ENCODE data around the gene PDE6D. TPM values are rescaled to one million over a fixed set of nuclear protein-coding genes. Genes with fewer than 3 reads are reported as not detected.
A peak's percentile ranks its signal among the peaks of the same experiment; 100 is the strongest.

PDE6D gene
- total and polyA plus RNA-seq, 2 of the 13 experiments (the other 11 are each of a cell fraction or from before 2014, with no cell fraction given), result 14.1 to 23.2 TPM

DNA sequence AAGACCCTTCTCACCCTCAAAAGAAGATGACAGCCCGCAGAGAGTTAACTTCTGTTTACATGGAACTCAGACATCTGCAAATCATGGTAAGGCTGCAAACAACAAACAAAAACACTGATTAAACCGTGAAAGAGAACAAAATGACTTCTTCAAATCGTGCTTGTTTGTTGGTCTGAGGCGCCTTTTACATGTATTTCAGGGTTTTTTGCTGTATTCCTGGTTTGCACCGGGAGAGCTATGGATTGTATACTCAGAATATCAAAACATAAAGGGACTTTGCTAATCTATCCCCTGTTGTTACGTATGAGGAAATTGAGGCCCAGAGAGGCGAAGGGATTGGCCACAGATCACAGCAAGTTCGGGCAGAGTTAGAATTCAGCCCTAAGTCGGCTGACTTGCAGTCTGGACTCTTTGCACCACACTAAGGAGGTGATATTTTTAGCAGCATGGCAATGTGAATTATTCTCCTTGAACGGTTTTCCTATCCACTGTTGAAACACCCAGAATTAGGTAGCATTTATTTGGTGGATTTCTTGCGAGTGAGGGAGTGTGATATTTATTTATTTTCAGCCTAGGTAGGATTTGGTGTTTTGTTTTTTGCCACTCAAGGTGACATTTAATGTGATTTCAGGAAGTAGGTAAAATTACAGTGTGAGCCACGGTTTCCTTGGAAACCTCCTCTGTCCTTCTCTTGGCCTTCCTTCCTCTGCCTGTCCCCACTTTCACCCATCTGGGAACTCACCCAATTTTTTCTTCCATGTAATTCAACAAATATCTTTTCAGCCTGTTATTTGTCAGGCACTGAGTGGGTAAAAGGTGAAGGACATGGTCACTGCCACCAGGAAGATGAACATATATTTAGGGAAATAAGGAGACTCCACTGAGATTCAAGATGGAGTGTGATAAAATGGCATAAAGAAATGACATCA, 980 bp upstream of the PDE6D start (continued):
- TF ChIP-seq PAXIP1 (CRISPR knock-in tag; conservative IDR thresholded peaks at IDR 0.05) (0 out of 2 replicates have a peak, but pooled peaks have one; percentile 4), BCL3 (CRISPR knock-in tag; IDR thresholded peaks at IDR 0.05) (no peak), CEBPG (CRISPR knock-in tag; IDR thresholded peaks at IDR 0.05) (no peak), ZNF7 (CRISPR knock-in tag; IDR thresholded peaks at IDR 0.05) (no peak), SRSF4 (IDR thresholded peaks at IDR 0.05; ENCODE audit: low read depth, low read length, poor library complexity, severe bottlenecking) (no peak), SMAD3 (CRISPR knock-in tag; IDR thresholded peaks at IDR 0.05) (no peak), ZFP37 (CRISPR knock-in tag; IDR thresholded peaks at IDR 0.05; ENCODE audit: borderline replicate concordance) (no peak), NFYB (CRISPR knock-in tag; IDR thresholded peaks at IDR 0.05) (no peak), ZSCAN9 (CRISPR knock-in tag; IDR thresholded peaks at IDR 0.05; ENCODE audit: borderline replicate concordance) (peak; percentile 22; the same call in 1 of the 2 replicates), ZNF329 (CRISPR knock-in tag; IDR thresholded peaks at IDR 0.05; ENCODE audit: low read depth) (no peak)
- TF ChIP-seq, protein P1, sequence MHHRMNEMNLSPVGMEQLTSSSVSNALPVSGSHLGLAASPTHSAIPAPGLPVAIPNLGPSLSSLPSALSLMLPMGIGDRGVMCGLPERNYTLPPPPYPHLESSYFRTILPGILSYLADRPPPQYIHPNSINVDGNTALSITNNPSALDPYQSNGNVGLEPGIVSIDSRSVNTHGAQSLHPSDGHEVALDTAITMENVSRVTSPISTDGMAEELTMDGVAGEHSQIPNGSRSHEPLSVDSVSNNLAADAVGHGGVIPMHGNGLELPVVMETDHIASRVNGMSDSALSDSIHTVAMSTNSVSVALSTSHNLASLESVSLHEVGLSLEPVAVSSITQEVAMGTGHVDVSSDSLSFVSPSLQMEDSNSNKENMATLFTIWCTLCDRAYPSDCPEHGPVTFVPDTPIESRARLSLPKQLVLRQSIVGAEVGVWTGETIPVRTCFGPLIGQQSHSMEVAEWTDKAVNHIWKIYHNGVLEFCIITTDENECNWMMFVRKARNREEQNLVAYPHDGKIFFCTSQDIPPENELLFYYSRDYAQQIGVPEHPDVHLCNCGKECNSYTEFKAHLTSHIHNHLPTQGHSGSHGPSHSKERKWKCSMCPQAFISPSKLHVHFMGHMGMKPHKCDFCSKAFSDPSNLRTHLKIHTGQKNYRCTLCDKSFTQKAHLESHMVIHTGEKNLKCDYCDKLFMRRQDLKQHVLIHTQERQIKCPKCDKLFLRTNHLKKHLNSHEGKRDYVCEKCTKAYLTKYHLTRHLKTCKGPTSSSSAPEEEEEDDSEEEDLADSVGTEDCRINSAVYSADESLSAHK (CRISPR knock-in tag; IDR thresholded peaks at IDR 0.05; ENCODE audit: borderline replicate concordance), result no peak
- TF ChIP-seq, protein P2, sequence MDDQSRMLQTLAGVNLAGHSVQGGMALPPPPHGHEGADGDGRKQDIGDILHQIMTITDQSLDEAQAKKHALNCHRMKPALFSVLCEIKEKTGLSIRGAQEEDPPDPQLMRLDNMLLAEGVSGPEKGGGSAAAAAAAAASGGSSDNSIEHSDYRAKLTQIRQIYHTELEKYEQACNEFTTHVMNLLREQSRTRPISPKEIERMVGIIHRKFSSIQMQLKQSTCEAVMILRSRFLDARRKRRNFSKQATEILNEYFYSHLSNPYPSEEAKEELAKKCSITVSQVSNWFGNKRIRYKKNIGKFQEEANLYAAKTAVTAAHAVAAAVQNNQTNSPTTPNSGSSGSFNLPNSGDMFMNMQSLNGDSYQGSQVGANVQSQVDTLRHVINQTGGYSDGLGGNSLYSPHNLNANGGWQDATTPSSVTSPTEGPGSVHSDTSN (CRISPR knock-in tag; IDR thresholded peaks at IDR 0.05; ENCODE audit: borderline replicate concordance), result no peak
- TF ChIP-seq, protein P3, sequence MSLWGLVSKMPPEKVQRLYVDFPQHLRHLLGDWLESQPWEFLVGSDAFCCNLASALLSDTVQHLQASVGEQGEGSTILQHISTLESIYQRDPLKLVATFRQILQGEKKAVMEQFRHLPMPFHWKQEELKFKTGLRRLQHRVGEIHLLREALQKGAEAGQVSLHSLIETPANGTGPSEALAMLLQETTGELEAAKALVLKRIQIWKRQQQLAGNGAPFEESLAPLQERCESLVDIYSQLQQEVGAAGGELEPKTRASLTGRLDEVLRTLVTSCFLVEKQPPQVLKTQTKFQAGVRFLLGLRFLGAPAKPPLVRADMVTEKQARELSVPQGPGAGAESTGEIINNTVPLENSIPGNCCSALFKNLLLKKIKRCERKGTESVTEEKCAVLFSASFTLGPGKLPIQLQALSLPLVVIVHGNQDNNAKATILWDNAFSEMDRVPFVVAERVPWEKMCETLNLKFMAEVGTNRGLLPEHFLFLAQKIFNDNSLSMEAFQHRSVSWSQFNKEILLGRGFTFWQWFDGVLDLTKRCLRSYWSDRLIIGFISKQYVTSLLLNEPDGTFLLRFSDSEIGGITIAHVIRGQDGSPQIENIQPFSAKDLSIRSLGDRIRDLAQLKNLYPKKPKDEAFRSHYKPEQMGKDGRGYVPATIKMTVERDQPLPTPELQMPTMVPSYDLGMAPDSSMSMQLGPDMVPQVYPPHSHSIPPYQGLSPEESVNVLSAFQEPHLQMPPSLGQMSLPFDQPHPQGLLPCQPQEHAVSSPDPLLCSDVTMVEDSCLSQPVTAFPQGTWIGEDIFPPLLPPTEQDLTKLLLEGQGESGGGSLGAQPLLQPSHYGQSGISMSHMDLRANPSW (CRISPR knock-in tag; IDR thresholded peaks at IDR 0.05; ENCODE audit: borderline replicate concordance), result no peak
